Astrocyte of the spinal cord (primary cell): ENCODE measurements around the gene SYTL3.
A peak's percentile ranks its signal among the peaks of the same experiment; 100 is the strongest.
"Not testable (repeated sequence)": the region's sequence is repeated elsewhere in the genome, so short reads cannot be mapped to it uniquely, and the experiment has no call there.

ENCODE experiments used
- DNase-seq: peaks from one replicate; pipeline ENCODE4 v3.0.0; 2011; ENCODE audit warnings: low read depth, low spot score
- H3K4me3 ChIP-seq: 2 replicates; pipeline ENCODE4 v1.5.1; 2011; ENCODE audit warnings: low read depth, mild to moderate bottlenecking, low read length, moderate library complexity
- in situ Hi-C: cut with HindIII; loops from 2 replicates; pipeline ENCODE4 v1.10.0; 2017; ENCODE audit warnings: low sequenced_read_pairs
- TF ChIP-seq, protein P1 (sequence below): IDR thresholded peaks from 2 replicates; pipeline ENCODE4 v1.5.1; 2012; ENCODE audit warnings: low read depth, mild to moderate bottlenecking, low read length, inconsistent platforms

The SYTL3 gene

DNA sequence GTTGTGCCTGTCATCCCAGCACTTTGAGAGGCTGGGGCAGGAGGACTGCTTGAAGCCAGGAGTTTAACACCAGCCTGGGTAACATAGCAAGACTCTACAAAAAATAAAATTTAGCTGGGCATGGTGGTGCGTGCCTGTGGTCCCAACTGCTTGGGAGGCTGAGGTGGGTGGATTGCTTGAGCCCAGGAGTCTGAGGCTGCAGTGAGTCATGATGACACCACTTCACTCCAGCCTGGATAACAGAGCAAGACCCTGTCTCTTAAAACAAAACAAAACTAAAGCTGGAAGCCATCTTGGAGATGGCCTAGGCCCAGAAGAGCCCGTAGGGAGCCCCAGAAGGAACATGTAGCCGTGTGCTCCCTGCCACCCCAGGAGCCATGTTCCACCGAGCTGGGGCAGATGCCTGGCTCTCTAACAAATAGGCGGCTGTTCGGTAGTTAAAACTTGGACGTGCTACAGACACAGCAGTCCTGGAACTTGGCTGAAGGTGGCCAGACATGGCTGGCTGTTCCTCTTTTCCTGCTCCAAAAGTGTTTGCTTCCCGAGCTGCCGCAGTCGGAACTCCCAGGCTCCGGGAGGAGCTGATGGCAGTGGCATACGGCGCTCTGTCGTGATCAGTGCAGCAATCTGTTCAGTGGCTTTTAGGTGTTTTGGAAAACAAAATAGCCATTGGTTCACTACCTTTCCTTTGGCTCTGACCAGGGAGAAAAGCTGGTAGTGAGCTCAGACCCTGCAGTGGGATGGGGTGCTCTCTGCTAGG, 42.3 kb upstream of the SYTL3 start:
- in situ Hi-C loops = no loop called here
- peak; percentile 7 for DNase-seq
- H3K4me3 ChIP-seq = no peak overlapping the region
- TF ChIP-seq, protein P1, sequence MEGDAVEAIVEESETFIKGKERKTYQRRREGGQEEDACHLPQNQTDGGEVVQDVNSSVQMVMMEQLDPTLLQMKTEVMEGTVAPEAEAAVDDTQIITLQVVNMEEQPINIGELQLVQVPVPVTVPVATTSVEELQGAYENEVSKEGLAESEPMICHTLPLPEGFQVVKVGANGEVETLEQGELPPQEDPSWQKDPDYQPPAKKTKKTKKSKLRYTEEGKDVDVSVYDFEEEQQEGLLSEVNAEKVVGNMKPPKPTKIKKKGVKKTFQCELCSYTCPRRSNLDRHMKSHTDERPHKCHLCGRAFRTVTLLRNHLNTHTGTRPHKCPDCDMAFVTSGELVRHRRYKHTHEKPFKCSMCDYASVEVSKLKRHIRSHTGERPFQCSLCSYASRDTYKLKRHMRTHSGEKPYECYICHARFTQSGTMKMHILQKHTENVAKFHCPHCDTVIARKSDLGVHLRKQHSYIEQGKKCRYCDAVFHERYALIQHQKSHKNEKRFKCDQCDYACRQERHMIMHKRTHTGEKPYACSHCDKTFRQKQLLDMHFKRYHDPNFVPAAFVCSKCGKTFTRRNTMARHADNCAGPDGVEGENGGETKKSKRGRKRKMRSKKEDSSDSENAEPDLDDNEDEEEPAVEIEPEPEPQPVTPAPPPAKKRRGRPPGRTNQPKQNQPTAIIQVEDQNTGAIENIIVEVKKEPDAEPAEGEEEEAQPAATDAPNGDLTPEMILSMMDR = no peak

DNA sequence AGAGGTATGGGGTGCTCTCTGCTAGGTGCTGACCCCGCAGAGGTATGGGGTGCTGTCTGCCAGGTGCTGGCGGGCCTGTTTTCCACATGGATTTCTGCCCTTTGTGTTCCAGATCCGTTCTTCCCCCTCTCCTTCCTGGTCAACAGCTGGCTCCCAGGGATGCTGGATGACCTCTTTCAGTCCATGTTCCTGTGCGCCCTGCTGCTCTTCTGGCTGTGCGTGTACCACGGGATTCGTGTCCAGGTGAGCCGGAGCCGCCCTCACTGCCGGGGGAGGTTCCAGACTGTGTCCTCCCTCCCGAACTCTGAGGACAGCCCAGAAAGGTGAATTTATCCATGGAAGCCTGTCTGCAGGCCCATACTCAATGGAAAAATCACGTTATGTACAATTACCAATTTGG, 41.6 kb upstream of the SYTL3 start:
- no peak overlapping the region for H3K4me3 ChIP-seq
- TF ChIP-seq, protein P1 = no peak
- in situ Hi-C loops = no loop called here
- no peak for DNase-seq

DNA sequence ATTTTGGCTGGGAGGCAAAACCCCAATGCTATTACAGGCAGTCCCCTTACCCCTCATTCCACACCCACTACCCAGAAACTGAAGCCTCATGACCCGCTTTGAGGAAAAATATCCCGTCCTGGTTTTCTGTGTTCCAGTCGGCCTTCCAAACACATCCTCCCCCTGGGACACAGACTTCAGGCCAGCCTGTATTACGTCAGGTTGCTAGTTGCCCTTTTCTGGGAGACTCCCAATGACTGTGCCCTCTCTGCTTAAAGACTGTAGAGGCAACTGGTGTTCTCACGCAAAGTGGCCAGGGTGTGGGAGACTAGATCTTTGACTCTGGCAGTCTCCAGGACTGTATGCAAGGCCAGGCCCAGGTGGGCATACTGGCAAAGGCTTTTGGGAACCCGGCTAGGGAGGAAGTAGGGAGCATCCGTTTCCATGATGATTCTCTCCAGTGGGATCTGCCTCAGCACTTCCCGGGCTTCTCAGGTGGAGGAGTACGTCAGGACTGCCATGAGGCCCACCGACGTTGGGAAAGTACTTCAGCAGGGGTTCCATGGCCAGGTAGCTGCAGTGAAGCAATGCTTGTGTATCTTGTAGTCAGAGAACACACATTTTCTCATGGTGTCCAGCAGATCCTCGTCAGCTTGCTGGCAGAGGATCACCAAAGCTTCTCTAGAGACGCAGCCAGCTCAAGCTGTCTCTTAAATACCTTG, 40.2 kb upstream of the SYTL3 start:
- TF ChIP-seq, protein P1 = no peak
- in situ Hi-C loops = no loop called here
- no peak for DNase-seq
- H3K4me3 ChIP-seq = no peak overlapping the region

DNA sequence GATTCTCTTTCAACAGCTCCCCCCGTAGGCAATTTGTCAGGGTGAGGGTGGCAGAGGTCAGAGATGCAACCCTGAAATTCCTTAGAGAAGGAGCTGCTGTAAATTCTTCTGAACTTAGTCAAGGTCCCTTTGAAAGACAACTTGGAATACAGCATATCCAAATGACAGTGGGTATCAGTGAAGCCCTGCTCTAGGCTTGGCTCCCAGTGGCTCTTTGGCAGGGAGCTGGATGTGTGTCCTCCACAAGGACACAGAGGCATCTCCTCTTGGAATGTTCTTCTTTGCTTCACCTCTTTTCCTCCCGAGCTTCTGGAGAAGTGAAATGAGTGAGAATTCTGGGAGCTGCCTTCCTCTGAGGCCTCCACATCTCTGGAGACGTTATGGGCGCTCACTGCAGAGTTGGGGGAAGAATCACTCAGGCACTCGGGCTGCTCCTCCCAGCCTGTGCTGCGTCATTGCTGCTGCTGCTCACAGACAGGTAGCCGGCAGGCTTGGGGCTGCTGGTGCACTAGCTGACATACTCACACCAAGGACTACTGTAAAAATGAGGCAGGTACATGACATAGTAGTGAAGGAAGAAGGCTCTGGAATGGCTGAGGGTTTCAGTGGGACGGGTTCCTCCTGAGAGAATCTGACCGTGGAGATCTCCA, 39.4 kb upstream of the SYTL3 start:
- in situ Hi-C loops = no loop called here
- TF ChIP-seq, protein P1 = no peak

DNA sequence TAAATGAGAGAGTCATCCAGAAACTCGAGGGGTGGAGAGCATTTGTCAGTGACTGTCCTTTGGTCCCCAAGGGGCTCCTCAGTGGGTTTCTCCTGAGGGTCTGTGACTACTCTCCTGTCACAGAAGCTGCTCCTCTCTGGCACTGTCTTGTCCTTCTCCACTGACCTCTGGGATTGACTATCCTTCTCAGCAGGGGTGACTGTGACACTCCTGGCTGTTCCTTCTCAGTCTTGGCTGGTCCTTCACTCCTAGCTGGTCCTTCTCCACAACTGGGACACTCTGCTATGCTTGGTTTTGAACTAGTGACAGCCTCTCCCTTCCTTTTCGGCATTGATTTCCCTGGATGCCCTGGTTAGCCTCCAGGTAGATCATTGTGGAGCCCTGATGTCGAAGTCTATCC, 38.8 kb upstream of the SYTL3 start:
- TF ChIP-seq, protein P1 = no peak
- H3K4me3 ChIP-seq = no peak overlapping the region
- in situ Hi-C loops = no loop called here
- no peak for DNase-seq

More for the DNA sequence above, 39.4 kb upstream of the SYTL3 start:
- no peak overlapping the region for H3K4me3 ChIP-seq
- DNase-seq = no peak

DNA sequence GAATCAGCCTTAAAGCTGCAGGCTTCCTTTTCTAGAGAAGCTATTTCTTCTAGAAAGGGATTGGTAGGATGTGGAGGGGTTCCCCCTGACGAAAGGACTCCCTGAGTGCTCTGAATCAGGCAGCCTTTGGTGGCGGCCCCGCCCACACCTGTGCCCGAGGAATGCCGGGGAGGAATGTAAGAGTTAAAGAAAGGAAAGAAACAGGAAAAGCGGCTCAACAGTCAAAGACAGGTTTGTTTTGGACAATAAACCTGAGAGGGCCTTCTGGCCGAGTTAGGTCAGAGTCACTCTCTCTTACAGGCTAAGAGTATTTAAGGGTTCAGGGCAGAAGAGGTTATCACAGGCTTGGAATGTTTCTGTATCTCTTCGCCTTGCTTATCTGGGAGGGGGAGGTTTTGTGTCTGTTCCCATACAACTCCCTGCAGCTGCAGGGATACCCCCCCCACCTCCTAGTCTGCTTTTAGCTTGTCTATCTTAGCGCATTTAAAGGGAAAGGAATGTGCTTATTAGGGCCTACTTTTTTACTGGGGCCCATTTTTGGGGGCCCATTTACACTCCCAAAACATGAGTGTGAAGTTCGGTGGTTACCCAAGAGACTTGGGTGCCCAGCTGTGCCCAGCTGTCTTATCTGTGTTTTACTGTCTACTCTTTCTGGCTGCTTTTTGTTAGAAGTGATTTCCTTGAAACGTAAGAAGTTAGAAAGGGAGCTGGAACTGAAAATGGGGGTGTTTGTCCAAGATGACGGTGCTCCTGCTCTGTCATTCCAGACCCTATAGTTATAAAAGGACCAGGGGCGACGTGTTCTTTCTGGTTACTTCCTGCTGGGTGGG, 38.1 kb upstream of the SYTL3 start:
- no peak overlapping the region for H3K4me3 ChIP-seq
- TF ChIP-seq, protein P1 = no peak
- in situ Hi-C loops = no loop called here
- DNase-seq = no peak

DNA sequence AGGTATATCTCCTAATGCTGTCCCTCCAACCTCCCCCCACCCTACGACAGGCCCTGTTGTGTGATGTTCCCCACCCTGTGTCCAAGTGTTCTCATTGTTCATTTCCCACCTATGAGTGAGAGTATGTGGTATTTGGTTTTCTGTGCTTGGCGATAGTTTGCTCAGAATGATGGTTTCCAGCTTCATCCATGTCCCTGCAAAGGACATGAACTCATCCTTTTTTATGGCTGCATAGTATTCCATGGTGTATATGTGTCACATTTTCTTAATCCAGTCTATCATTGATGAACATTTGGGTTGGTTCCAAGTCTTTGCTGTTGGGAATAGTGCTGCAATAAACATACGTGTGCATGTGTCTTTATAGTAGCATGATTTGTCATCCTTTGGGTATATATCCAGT, 35.2 kb upstream of the SYTL3 start:
- DNase-seq, H3K4me3 ChIP-seq, in situ Hi-C loops: not testable (repeated sequence)

DNA sequence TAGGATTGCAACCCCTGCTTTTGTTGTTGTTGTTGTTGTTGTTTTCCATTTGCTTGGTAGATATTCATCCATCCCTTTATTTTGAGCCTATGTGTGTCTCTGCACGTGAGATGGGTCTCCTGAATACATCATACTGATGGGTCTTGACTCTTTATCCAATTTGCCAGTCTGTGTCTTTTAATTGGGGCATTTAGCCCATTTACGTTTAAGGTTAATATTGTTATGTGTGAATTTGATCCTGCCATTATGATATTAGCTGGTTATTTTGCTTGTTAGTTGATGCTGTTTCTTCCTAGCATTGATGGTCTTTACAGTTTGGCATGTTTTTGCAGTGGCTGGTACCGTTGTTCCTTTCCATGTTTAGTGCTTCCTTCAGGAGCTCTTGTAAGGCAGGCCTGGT, 31.6 kb upstream of the SYTL3 start:
- DNase-seq, H3K4me3 ChIP-seq, in situ Hi-C loops: not testable (repeated sequence)
